CD4-positive, CD25-positive, alpha-beta regulatory T cell (primary cell): Measurements from ENCODE around the gene CC2D1B. TPM values are rescaled to one million over a fixed set of nuclear protein-coding genes. Genes with fewer than 3 reads are reported as not detected.

Experiments used
- ATAC-seq, 2 donors: fragments of 150-1000 bp; cut with Tn5 transposase; one replicate each; pipeline ENCODE4 v1.10.0; 2021; ENCODE audit warnings: low read depth in 2 of 2, moderate number of reproducible peaks in 2 of 2, moderate library complexity in 1 of 2
- DNase-seq, 3 donors: peaks; one replicate each; pipeline versions ENCODE4 v3.0.0 to v3.0.0-alpha.2; 2012 to 2022; ENCODE audit warnings: mixed read lengths in 1 of 3
- H3K27ac ChIP-seq: one replicate; pipeline ENCODE4 v1.7.0; 2013; ENCODE audit warnings: mild to moderate bottlenecking, low read length; ENCODE audit not compliant: insufficient read depth, poor library complexity, severe bottlenecking
- H3K27me3 ChIP-seq: one replicate; pipeline ENCODE4 v1.7.0; 2013; ENCODE audit warnings: low read length; ENCODE audit not compliant: control insufficient read depth, insufficient read depth
- H3K36me3 ChIP-seq: one replicate; pipeline ENCODE4 v1.7.0; 2013; ENCODE audit warnings: mild to moderate bottlenecking, low read length, moderate library complexity; ENCODE audit not compliant: control insufficient read depth, insufficient read depth
- H3K4me1 ChIP-seq: 2 replicates; pipeline ENCODE4 v1.7.0; 2013; ENCODE audit warnings: mild to moderate bottlenecking, low read length; ENCODE audit not compliant: insufficient read depth, control insufficient read depth, poor library complexity, severe bottlenecking
- H3K4me3 ChIP-seq: one replicate; pipeline ENCODE4 v1.7.0; 2013; ENCODE audit warnings: low read depth, mild to moderate bottlenecking, low read length, moderate library complexity
- H3K9me3 ChIP-seq, 2 experiments: 1 replicate in 1 of 2; 2 replicates in 1 of 2; pipeline ENCODE4 v1.7.0; 2013; ENCODE audit warnings: low read length in 2 of 2, mild to moderate bottlenecking in 1 of 2, moderate library complexity in 1 of 2; ENCODE audit not compliant: control insufficient read depth in 2 of 2
- H3K27ac Mint-ChIP-seq, 3 donors: one replicate each; pipeline ENCODE4 v1.8.0; 2020 to 2022; ENCODE audit warnings: mild to moderate bottlenecking in 3 of 3, mixed read lengths in 3 of 3, moderate library complexity in 2 of 3
- H3K27me3 Mint-ChIP-seq: one replicate; pipeline ENCODE4 v1.8.0; 2022; ENCODE audit warnings: mild to moderate bottlenecking, mixed read lengths
- H3K36me3 Mint-ChIP-seq: one replicate; pipeline ENCODE4 v1.8.0; 2020; ENCODE audit warnings: mixed read lengths
- H3K4me1 Mint-ChIP-seq, 4 donors: one replicate each; pipeline ENCODE4 v1.8.0; 2020 to 2022; ENCODE audit warnings: mixed read lengths in 4 of 4, mild to moderate bottlenecking in 1 of 4
- H3K4me3 Mint-ChIP-seq, 4 donors: one replicate each; pipeline ENCODE4 v1.8.0; 2020 to 2022; ENCODE audit warnings: mild to moderate bottlenecking in 4 of 4, mixed read lengths in 4 of 4, moderate library complexity in 3 of 4
- H3K9me3 Mint-ChIP-seq, 7 donors: one replicate each; pipeline ENCODE4 v1.8.0; 2020 to 2022; ENCODE audit warnings: mixed read lengths in 7 of 7, mild to moderate bottlenecking in 3 of 7, moderate library complexity in 2 of 7
- polyA plus RNA-seq, 4 donors: library from polyadenylated mRNA; unstranded; fragments of 300-500 nt; fragmentation: Illumina TruSeq; gene quantifications; one replicate each; pipeline ENCODE4 v1.2.3, GENCODE V29; 2021
- total RNA-seq: library from RNA; stranded (reverse); gene quantifications from one replicate; pipeline ENCODE4 v1.2.3, GENCODE V29; 2022

Gene CC2D1B
- total and polyA plus RNA-seq, 5 donors from 2014 or later, result 4.1 to 51.4 (median 5.9) TPM

DNA sequence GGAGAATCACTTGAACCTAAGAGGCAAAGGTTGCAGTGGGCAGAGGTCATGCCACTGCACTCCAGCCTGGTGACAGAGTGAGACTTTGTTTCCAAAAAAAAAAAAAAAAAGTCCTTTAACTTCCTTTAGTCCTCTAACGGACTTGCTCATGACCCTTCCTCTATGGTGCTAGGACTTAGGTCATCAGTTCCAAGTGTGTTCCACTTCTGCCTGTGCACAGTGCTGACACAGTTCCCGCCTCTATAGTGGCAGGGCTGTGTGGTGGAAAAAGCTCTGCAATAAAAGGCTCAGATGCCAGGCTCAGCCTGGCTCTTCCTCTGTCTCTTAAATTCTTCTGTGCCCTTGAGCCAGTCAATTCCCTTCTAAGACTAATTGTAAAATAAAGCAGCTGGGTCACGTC lies 22.0 kb downstream of the CC2D1B start:
- H3K9me3 Mint-ChIP-seq, result no peaks in the 10 kb centered on the region
- no peaks in the 10 kb centered on the region for H3K27me3 ChIP-seq
- ATAC-seq (no peak), DNase-seq (no peak)
- H3K4me1 ChIP-seq, result no peaks in the 10 kb centered on the region
- H3K27ac ChIP-seq, result no peak overlapping the region
- H3K9me3 ChIP-seq, result no peaks in the 10 kb centered on the region
- no peak overlapping the region for H3K4me3 ChIP-seq
- peaks cover 0 to 3% (median 0%) of the 10 kb centered on the region in 4 donors for H3K4me1 Mint-ChIP-seq
- H3K36me3 Mint-ChIP-seq, result peaks cover 4% of the 10 kb centered on the region
- H3K27me3 Mint-ChIP-seq, result peaks cover 5% of the 10 kb centered on the region
- H3K4me3 Mint-ChIP-seq, result no peak overlapping the region
- no peaks in the 10 kb centered on the region for H3K36me3 ChIP-seq
- no peak overlapping the region for H3K27ac Mint-ChIP-seq

DNA sequence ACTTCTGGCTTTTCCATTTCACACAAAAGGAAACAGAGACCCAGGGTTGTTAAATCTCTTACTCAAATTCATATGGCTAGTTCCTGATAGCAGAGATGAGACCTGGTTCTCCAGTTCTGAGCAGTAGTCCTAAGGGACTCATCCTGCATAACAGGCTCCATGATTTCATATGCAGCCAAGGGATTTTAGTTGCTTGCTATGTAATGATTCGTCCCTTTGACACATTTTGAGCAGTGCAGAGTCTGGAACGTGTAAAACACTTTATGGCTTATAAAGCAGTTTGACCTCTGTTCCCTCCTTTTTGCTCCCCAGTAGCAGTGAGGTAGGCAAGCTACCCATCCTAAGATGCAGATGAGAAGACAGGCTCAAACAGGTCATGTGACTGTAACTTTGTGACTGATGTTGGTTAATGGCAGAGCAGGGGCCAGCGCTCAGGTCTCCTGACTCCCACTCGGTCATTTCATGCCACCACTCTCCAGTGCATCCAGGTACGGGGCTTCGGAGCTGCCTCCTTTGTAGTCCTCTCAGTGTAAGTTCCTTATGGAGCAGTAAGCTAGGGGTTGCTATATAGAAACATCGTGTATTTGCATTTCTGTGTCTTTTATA lies 24.2 kb downstream of the CC2D1B start:
- Mint-ChIP-seq H3K4me1 (no peaks in the 10 kb centered on the region), H3K27me3 (peaks cover 13% of the 10 kb centered on the region), H3K9me3 (no peaks in the 10 kb centered on the region), H3K27ac (no peak overlapping the region), H3K4me3 (no peak overlapping the region), H3K36me3 (peaks cover 4% of the 10 kb centered on the region)
- no peak overlapping the region for H3K27ac ChIP-seq
- H3K36me3 ChIP-seq, result no peaks in the 10 kb centered on the region
- H3K4me3 ChIP-seq, result no peak overlapping the region
- H3K9me3 ChIP-seq, result no peaks in the 10 kb centered on the region
- H3K27me3 ChIP-seq, result no peaks in the 10 kb centered on the region
- ATAC-seq (no peak), DNase-seq (no peak)
- no peaks in the 10 kb centered on the region for H3K4me1 ChIP-seq

DNA sequence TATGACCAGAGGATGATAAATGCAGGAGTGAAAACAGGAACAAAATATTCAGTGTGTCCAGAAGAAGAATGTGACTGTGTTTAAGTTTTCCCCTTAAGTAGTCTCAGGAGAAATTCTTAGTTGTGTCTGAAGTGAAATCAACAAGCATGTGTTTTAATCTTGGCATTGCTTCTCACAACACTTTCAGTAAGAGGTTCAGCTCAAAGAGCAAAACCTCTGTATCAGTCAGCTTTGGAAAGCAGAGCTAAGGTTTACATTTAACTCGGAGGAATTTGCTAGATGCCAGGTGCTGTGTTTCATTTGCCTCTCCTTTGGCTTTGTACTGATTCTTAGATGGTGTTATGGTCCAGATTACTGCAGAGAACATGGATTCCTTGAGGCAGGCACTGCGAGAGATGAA lies 28.6 kb downstream of the CC2D1B start:
- Mint-ChIP-seq H3K4me3 (no peak overlapping the region), H3K27ac (peak overlapping the region in 1 of 3 donors; percentile 42), H3K36me3 (peaks cover 8% of the 10 kb centered on the region), H3K4me1 (no peaks in the 10 kb centered on the region), H3K9me3 (no peaks in the 10 kb centered on the region), H3K27me3 (peaks cover 13% of the 10 kb centered on the region)
- no peaks in the 10 kb centered on the region for H3K36me3 ChIP-seq
- H3K27ac ChIP-seq, result no peak overlapping the region
- no peak for ATAC-seq
- H3K4me3 ChIP-seq, result no peak overlapping the region
- no peaks in the 10 kb centered on the region for H3K9me3 ChIP-seq
- no peak for DNase-seq
- H3K4me1 ChIP-seq, result no peaks in the 10 kb centered on the region
- H3K27me3 ChIP-seq, result no peaks in the 10 kb centered on the region

- peaks cover 9% of the 10 kb centered on the region for H3K27me3 Mint-ChIP-seq
- no peak overlapping the region for H3K4me3 Mint-ChIP-seq
- Histone ChIP-seq H3K9me3 (no peaks in the 10 kb centered on the region), H3K27me3 (no peaks in the 10 kb centered on the region), H3K36me3 (no peaks in the 10 kb centered on the region), H3K27ac (no peak overlapping the region), H3K4me1 (no peaks in the 10 kb centered on the region), H3K4me3 (no peak overlapping the region)
- H3K9me3 Mint-ChIP-seq, result no peaks in the 10 kb centered on the region
- H3K36me3 Mint-ChIP-seq, result peaks cover 8% of the 10 kb centered on the region
- H3K4me1 Mint-ChIP-seq, result peaks cover 0 to under 1% (median 0%) of the 10 kb centered on the region in 4 donors
- H3K27ac Mint-ChIP-seq, result no peak overlapping the region
- no peak for DNase-seq
- ATAC-seq, result no peak
These were observed 31.0 kb downstream of the CC2D1B start for GRCh38 chr1:52334906-52335528.

GRCh38 chr1:52332411-52332810 lies 33.6 kb downstream of the CC2D1B start:
- no peaks in the 10 kb centered on the region for H3K9me3 ChIP-seq
- Mint-ChIP-seq H3K27me3 (peaks cover 7% of the 10 kb centered on the region), H3K27ac (peak overlapping the region in 1 of 3 donors; percentile 15), H3K4me1 (peaks cover 0 to 4% (median under 1%) of the 10 kb centered on the region in 4 donors), H3K9me3 (no peaks in the 10 kb centered on the region), H3K36me3 (peaks cover 8% of the 10 kb centered on the region), H3K4me3 (no peak overlapping the region)
- no peak for ATAC-seq
- no peaks in the 10 kb centered on the region for H3K4me1 ChIP-seq
- no peak overlapping the region for H3K27ac ChIP-seq
- no peak overlapping the region for H3K4me3 ChIP-seq
- DNase-seq, result no peak
- no peaks in the 10 kb centered on the region for H3K36me3 ChIP-seq
- H3K27me3 ChIP-seq, result no peaks in the 10 kb centered on the region

- Histone ChIP-seq H3K27ac (no peak overlapping the region), H3K27me3 (no peaks in the 10 kb centered on the region), H3K4me1 (no peaks in the 10 kb centered on the region), H3K36me3 (no peaks in the 10 kb centered on the region), H3K9me3 (no peaks in the 10 kb centered on the region), H3K4me3 (no peak overlapping the region)
- peaks cover 8% of the 10 kb centered on the region for H3K27me3 Mint-ChIP-seq
- peaks cover 0 to 1% (median 0%) of the 10 kb centered on the region in 7 donors for H3K9me3 Mint-ChIP-seq
- H3K4me1 Mint-ChIP-seq, result peaks cover 0 to 4% (median under 1%) of the 10 kb centered on the region in 4 donors
- ATAC-seq (no peak), DNase-seq (no peak)
- no peaks in the 10 kb centered on the region for H3K36me3 Mint-ChIP-seq
- H3K27ac Mint-ChIP-seq, result no peak overlapping the region
- peak overlapping the region in 1 of 4 donors; percentile 43 for H3K4me3 Mint-ChIP-seq
These were observed 37.4 kb downstream of the CC2D1B start for GRCh38 chr1:52328615-52329014.

- Histone ChIP-seq H3K4me1 (no peaks in the 10 kb centered on the region), H3K27ac (no peak overlapping the region), H3K9me3 (no peaks in the 10 kb centered on the region), H3K4me3 (no peak overlapping the region), H3K36me3 (no peaks in the 10 kb centered on the region), H3K27me3 (peaks cover 2% of the 10 kb centered on the region)
- H3K36me3 Mint-ChIP-seq, result no peaks in the 10 kb centered on the region
- H3K27ac Mint-ChIP-seq, result no peak overlapping the region
- ATAC-seq (no peak), DNase-seq (no peak)
- peaks cover 0 to 3% (median 0%) of the 10 kb centered on the region in 7 donors for H3K9me3 Mint-ChIP-seq
- H3K27me3 Mint-ChIP-seq, result peaks cover 8% of the 10 kb centered on the region
- H3K4me3 Mint-ChIP-seq, result no peak overlapping the region
- H3K4me1 Mint-ChIP-seq, result peaks cover 0 to 4% (median under 1%) of the 10 kb centered on the region in 4 donors
These were observed 40.2 kb downstream of the CC2D1B start for GRCh38 chr1:52325786-52326185.

DNA sequence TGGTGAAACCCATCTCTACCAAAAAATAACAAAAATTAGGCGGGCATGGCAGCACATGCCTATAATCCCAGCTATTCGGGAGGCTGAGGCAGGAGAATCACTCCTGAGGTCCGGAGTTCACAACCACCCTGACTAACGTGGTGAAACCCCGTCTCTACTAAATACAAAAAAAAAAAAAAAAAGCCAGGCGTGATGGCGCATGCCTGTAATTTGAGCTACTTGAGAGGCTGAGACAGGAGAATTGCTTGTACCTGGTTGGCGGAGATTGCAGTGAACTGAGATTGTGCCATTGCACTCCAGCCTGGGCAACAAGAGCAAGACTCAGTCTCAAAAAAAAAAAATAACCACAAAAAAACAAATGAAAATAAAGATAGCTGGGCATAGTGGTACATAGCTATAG lies 42.3 kb downstream of the CC2D1B start:
- DNase-seq, result no peak
- H3K36me3 Mint-ChIP-seq, result no peaks in the 10 kb centered on the region
- Histone ChIP-seq H3K4me1 (no peaks in the 10 kb centered on the region), H3K9me3 (no peaks in the 10 kb centered on the region), H3K36me3 (no peaks in the 10 kb centered on the region), H3K27ac (no peak overlapping the region), H3K4me3 (no peak overlapping the region), H3K27me3 (peaks cover 2% of the 10 kb centered on the region)
- H3K4me1 Mint-ChIP-seq, result no peaks in the 10 kb centered on the region
- H3K27ac Mint-ChIP-seq, result no peak overlapping the region
- peaks cover 17% of the 10 kb centered on the region for H3K27me3 Mint-ChIP-seq
- H3K9me3 Mint-ChIP-seq, result peaks cover 0 to 3% (median 0%) of the 10 kb centered on the region in 7 donors
- no peak overlapping the region for H3K4me3 Mint-ChIP-seq
- ATAC-seq, result no peak
